K562 (cell line): Measurements from ENCODE around the gene PEX7. TPM values are rescaled to one million over a fixed set of nuclear protein-coding genes. Genes with fewer than 3 reads are reported as not detected.

ENCODE experiments used
- ATAC-seq: fragments of 200-7000 bp; cut with Tn5 transposase; 3 replicates; pipeline ENCODE4 v1.9.1; 2020; ENCODE audit warnings: moderate library complexity
- BruUV-seq: library from RNA; stranded (reverse); fragments of 400-500 nt; replicated peaks from 2 replicates; lab custom pipeline; 2021; lab: Mats Ljungman, UMichigan
- CTCF ChIA-PET: fragments of 300-600 bp; formaldehyde crosslinking; extraction: SDS; loops from one replicate; lab custom pipeline; 2021; ENCODE audit warnings: low intra/inter-chr PET ratio; lab: Yijun Ruan, JAX
- POLR2A ChIA-PET: fragments of 300-600, 350-650 bp; sonication (Branson Sonifier 250); formaldehyde crosslinking; extraction: SDS; loops from one replicate; lab custom pipeline; 2021; ENCODE audit warnings: antibody characterized with exemption, inconsistent platforms; lab: Yijun Ruan, JAX
- DNase-seq, 4 experiments: peaks; one replicate each; pipeline versions ENCODE4 v3.0.0 to v3.0.0-alpha.2; 2011 to 2018; ENCODE audit warnings: low spot score in 3 of 4, mixed read lengths in 3 of 4; ENCODE audit errors: extremely low read depth in 1 of 4
- FAIRE-seq: peaks from 2 replicates; lab custom pipeline; 2011; peaks lifted over from hg19 to GRCh38; lab: Jason Lieb, UNC
- H2AFZ ChIP-seq: 2 replicates; pipeline ENCODE4 v1.6.0; 2011; ENCODE audit warnings: low read depth, low read length, control low read depth, inconsistent platforms
- H3K27ac ChIP-seq: fragments of 200-600 bp; 3 replicates; pipeline ENCODE4 v1.8.0; 2011; ENCODE audit warnings: low read depth, mild to moderate bottlenecking, control low read depth, inconsistent platforms, low read length, moderate library complexity, mixed read lengths; ENCODE audit errors: extremely low read depth
- H3K27me3 ChIP-seq, 2 experiments: fragments of 300-600 bp in 1 of 2; 2 replicates in 1 of 2; 3 replicates in 1 of 2; pipeline versions ENCODE4 v1.6.0 to v1.8.0; 2011; ENCODE audit warnings: inconsistent platforms in 2 of 2, low read length in 2 of 2, mild to moderate bottlenecking in 1 of 2, mixed read lengths in 1 of 2, moderate library complexity in 1 of 2; ENCODE audit not compliant: control insufficient read depth in 2 of 2, insufficient read depth in 2 of 2
- H3K36me3 ChIP-seq: fragments of 300-600 bp; 3 replicates; pipeline ENCODE4 v1.8.0; 2011; ENCODE audit warnings: mild to moderate bottlenecking, low read length, inconsistent platforms; ENCODE audit not compliant: control insufficient read depth, insufficient read depth
- H3K4me1 ChIP-seq, 2 experiments: fragments of 200-600 bp in 1 of 2; replicated peaks in 1 of 2; 2 replicates in 1 of 2; 3 replicates in 1 of 2; pipeline versions ENCODE4 v1.5.1 to v1.8.0; 2011; ENCODE audit warnings: inconsistent platforms in 2 of 2, low read length in 2 of 2, mild to moderate bottlenecking in 1 of 2, mixed read lengths in 1 of 2, moderate library complexity in 1 of 2; ENCODE audit not compliant: control insufficient read depth in 2 of 2, insufficient read depth in 2 of 2
- H3K4me2 ChIP-seq: 2 replicates; pipeline ENCODE4 v1.6.1; 2011; ENCODE audit warnings: low read length, control low read depth, inconsistent platforms, mixed read lengths; ENCODE audit not compliant: insufficient read depth
- H3K4me3 ChIP-seq: fragments of 200-600 bp; sonication (generic), shearing (Covaris generic); 2 replicates; pipeline ENCODE4 v1.5.1; 2016; ENCODE audit warnings: control low read depth, inconsistent platforms
- H3K79me2 ChIP-seq: fragments of 200-600 bp; 3 replicates; pipeline ENCODE4 v1.8.0; 2011; ENCODE audit warnings: low read length, inconsistent platforms; ENCODE audit not compliant: control insufficient read depth, insufficient read depth
- H3K9ac ChIP-seq, 2 experiments: 2 replicates each; pipeline versions ENCODE4 v1.6.0 to v1.6.1; 2011; ENCODE audit warnings: low read depth in 2 of 2, low read length in 2 of 2, control low read depth in 1 of 2, inconsistent platforms in 1 of 2, mild to moderate bottlenecking in 1 of 2, mixed read lengths in 1 of 2; ENCODE audit not compliant: insufficient read depth in 1 of 2
- H3K9me1 ChIP-seq: one replicate; pipeline ENCODE4 v1.6.0; 2011; ENCODE audit warnings: inconsistent platforms, mild to moderate bottlenecking, low read length, moderate library complexity; ENCODE audit not compliant: control insufficient read depth, insufficient read depth
- H3K9me3 ChIP-seq: replicated peaks from 2 replicates; pipeline ENCODE4 v1.5.1; 2011; ENCODE audit warnings: low read depth, low read length, inconsistent platforms; ENCODE audit not compliant: control insufficient read depth, insufficient read depth
- H4K20me1 ChIP-seq: replicated peaks from 2 replicates; pipeline ENCODE4 v1.6.1; 2011; ENCODE audit warnings: low read length, inconsistent platforms, mixed read lengths; ENCODE audit not compliant: control insufficient read depth, insufficient read depth
- BCL6 ChIP-seq: fragments of 250-450 bp; sonication (Bioruptor Pico); IDR thresholded peaks from 2 replicates; pipeline ENCODE4 v1.4.0; 2020
- CSDE1 ChIP-seq, 2 experiments: fragments of 450-650 bp; IDR thresholded peaks; 2 replicates each; pipeline ENCODE4 v1.6.1; 2016; ENCODE audit warnings: mild to moderate bottlenecking in 1 of 2
- NR2C1 ChIP-seq, 2 experiments: fragments of 450-650 bp; IDR thresholded peaks; 2 replicates each; pipeline ENCODE4 v1.6.1; 2017; ENCODE audit warnings: mild to moderate bottlenecking in 2 of 2, antibody characterized with exemption in 1 of 2, inconsistent platforms in 1 of 2, missing compliant biosample characterization in 1 of 2, missing genetic modification characterization in 1 of 2
- PHF20 ChIP-seq: fragments of 450-650 bp; IDR thresholded peaks from 2 replicates; pipeline ENCODE4 v1.6.1; 2018; ENCODE audit not compliant: partially characterized antibody
- RBFOX2 ChIP-seq: fragments of 200-400 bp; formaldehyde crosslinking; IDR thresholded peaks from 2 replicates; pipeline ENCODE4 v1.6.1; 2017; ENCODE audit warnings: low read depth, mild to moderate bottlenecking, low read length, moderate library complexity
- SIN3A ChIP-seq, 2 experiments: fragments of 150-350 bp in 1 of 2; IDR thresholded peaks; 2 replicates each; pipeline ENCODE4 v1.6.1; 2011 to 2016; ENCODE audit warnings: borderline replicate concordance in 2 of 2, low read depth in 2 of 2, low read length in 2 of 2, mild to moderate bottlenecking in 2 of 2, moderate library complexity in 2 of 2; ENCODE audit not compliant: control insufficient read depth in 1 of 2
- XRCC5 ChIP-seq: fragments of 200-400 bp; formaldehyde crosslinking; IDR thresholded peaks from 2 replicates; pipeline ENCODE4 v1.6.1; 2017; ENCODE audit warnings: low read depth, mild to moderate bottlenecking, low read length
- ZNF239 ChIP-seq: fragments of 250-450 bp; sonication (Bioruptor Pico); IDR thresholded peaks from 2 replicates; pipeline ENCODE4 v1.4.0; 2020; ENCODE audit warnings: mild to moderate bottlenecking
- ZNF311 ChIP-seq: fragments of 250-450 bp; sonication (Bioruptor Pico); IDR thresholded peaks from 2 replicates; pipeline ENCODE4 v1.4.0; 2020; ENCODE audit warnings: mild to moderate bottlenecking, moderate library complexity
- WGBS: fragments of 100-300 bp; shearing (Covaris generic); methylation state at CpG from one replicate; pipeline ENCODE4 v1.1.6; 2016; ENCODE audit warnings: low coverage, mixed read lengths; ENCODE audit not compliant: insufficient coverage; ENCODE audit errors: missing lambda C conversion rate; 5-methylcytosine and 5-hydroxymethylcytosine counted together
- in situ Hi-C: fragments of 300-500 bp; cut with MboI; formaldehyde crosslinking; loops from 4 replicates; pipeline ENCODE4 v1.15.0; 2018; ENCODE audit warnings: inconsistent platforms, mixed read lengths
- intact Hi-C: fragments of 100-400 bp; cut with micrococcal nuclease; formaldehyde crosslinking; loops from 2 replicates; pipeline ENCODE4 v1.14.2; 2022
- polyA plus RNA-seq, 8 experiments: library from polyadenylated mRNA; depleted of rRNA in 4 of 8; stranded (reverse) in 5 of 8; unstranded in 3 of 8; fragments of >200 nt; fragmentation: Nextera tagmentation in 2 of 8; fragmentation: Illumina TruSeq in 1 of 8; extraction: Ambion mirVana in 2 of 8; extraction: Trizol in 1 of 8; gene quantifications; 2 replicates each; pipeline versions ENCODE4 v1.2.1 to v1.2.3, GENCODE V29; 2011 to 2014; ENCODE audit warnings: inconsistent platforms in 1 of 8, missing spikeins in 1 of 8
- total RNA-seq, 7 experiments: library from RNA; depleted of rRNA in 6 of 7; stranded (reverse); fragments of >200 nt in 6 of 7; fragmentation: Illumina TruSeq in 2 of 7; extraction: Trizol in 2 of 7; gene quantifications; 2 replicates each; pipeline versions ENCODE4 v1.2.1 to v1.2.3, GENCODE V29; 2011 to 2021; ENCODE audit warnings: low replicate concordance in 1 of 7
- TF ChIP-seq, protein P1 (sequence below): fragments of 250-450 bp; sonication (Bioruptor Pico); IDR thresholded peaks from 2 replicates; pipeline ENCODE4 v1.4.0; 2020; ENCODE audit warnings: mild to moderate bottlenecking, moderate library complexity
- TF ChIP-seq, protein P2 (sequence below): sonication (generic); formaldehyde crosslinking; IDR thresholded peaks from 2 replicates; pipeline ENCODE4 v1.9.0; 2022; ENCODE audit warnings: mild to moderate bottlenecking, missing genetic modification reagents
- TF ChIP-seq, protein P3 (sequence below): fragments of 450-650 bp; IDR thresholded peaks from 2 replicates; pipeline ENCODE4 v1.7.1; 2018; ENCODE audit warnings: mild to moderate bottlenecking, low read depth; ENCODE audit not compliant: partially characterized antibody

PEX7 gene
- total and polyA plus RNA-seq, 9 of the 15 experiments (the other 6 are each of a cell fraction or from before 2014, with no cell fraction given), result 1.6 to 12.9 (median 9.1) TPM

DNA sequence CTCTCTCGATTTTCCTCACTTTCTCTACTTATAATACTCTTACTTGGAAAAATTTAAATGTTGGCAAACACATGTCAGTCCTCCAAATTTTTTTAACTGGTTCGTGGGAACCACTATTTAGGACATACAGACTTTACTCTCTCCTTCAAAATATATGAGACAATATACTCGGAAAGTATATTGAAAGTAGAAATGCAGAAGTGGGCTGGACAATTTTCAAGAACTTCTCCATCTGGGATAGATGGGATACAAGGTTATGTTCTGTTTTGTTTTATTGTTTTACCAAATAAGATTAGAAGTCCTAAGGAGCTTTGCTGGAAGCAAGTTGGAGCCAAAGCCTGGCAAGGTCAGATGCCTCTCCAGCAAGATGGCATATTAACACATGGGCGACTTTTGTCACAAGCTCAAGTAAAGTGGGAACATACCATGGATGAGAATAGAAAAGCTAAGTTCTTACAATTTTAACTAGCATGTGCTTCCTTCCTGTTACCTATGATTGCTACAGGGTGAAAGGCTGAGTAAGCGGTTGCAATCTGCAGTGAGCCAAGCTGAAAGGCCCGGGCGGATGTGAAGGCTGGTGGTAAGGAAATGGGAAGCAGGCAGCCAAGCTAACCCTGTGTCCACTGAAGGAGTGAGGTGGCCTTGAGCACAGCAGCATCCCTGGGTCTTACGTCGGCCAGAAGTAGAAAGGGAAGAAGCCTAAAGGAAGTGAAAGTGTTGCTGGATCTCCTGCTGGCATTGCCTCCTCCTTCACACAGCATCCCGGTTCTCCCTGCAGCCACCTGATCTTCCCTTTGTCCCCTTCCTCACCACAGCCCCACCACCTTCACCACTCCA, 37.3 kb upstream of the PEX7 start:
- Histone ChIP-seq H3K9ac (peak overlapping the region in 1 of 2 experiments; percentile 65; a peak in 2 of 4 replicates), H3K36me3 (peaks cover 9% of the 10 kb centered on the region; the same call in 2 of the 3 replicates), H3K27me3 (no peaks in the 10 kb centered on the region; a peak in 1 of 5 replicates), H3K27ac (peak overlapping the region; percentile 27; the same call in 2 of the 3 replicates), H3K4me1 (peaks cover 3 to 44% of the 10 kb centered on the region in 2 experiments; a peak in 4 of 5 replicates), H2AFZ (no peak overlapping the region; the same call in 1 of the 2 replicates), H3K79me2 (peaks cover 93% of the 10 kb centered on the region), H3K9me1 (no peaks in the 10 kb centered on the region), H3K4me2 (peak overlapping the region; percentile 57), H4K20me1 (0 out of 2 replicates have a peak, but pooled peaks cover 4% of the 10 kb centered on the region), H3K4me3 (no peak overlapping the region), H3K9me3 (no peaks in the 10 kb centered on the region)
- ATAC-seq (peak; percentile 26), DNase-seq (peak in 1 of 4 experiments; percentile 48), FAIRE-seq (no peak)
- ChIA-PET CTCF (no interaction called here), POLR2A (interaction anchor here (1.3 kb wide), 1 partner anchor 10 kb away, joined by 3 read pairs; no protein-coding TSS in a partner anchor)
- 30% methylated on average over 9 of the region's 10 CpGs for WGBS
- in situ Hi-C loops (no loop called here), intact Hi-C loops (no loop called here)
- BruUV-seq, result no TSS peak
- TF ChIP-seq RBFOX2, result peak; percentile 53
- no peak for TF ChIP-seq SIN3A (IDR thresholded peaks at IDR 0.05; ENCODE audit: borderline replicate concordance in 2 of 2, control insufficient read depth in 1 of 2, low read depth in 2 of 2, low read length in 2 of 2)
- TF ChIP-seq, protein P1, sequence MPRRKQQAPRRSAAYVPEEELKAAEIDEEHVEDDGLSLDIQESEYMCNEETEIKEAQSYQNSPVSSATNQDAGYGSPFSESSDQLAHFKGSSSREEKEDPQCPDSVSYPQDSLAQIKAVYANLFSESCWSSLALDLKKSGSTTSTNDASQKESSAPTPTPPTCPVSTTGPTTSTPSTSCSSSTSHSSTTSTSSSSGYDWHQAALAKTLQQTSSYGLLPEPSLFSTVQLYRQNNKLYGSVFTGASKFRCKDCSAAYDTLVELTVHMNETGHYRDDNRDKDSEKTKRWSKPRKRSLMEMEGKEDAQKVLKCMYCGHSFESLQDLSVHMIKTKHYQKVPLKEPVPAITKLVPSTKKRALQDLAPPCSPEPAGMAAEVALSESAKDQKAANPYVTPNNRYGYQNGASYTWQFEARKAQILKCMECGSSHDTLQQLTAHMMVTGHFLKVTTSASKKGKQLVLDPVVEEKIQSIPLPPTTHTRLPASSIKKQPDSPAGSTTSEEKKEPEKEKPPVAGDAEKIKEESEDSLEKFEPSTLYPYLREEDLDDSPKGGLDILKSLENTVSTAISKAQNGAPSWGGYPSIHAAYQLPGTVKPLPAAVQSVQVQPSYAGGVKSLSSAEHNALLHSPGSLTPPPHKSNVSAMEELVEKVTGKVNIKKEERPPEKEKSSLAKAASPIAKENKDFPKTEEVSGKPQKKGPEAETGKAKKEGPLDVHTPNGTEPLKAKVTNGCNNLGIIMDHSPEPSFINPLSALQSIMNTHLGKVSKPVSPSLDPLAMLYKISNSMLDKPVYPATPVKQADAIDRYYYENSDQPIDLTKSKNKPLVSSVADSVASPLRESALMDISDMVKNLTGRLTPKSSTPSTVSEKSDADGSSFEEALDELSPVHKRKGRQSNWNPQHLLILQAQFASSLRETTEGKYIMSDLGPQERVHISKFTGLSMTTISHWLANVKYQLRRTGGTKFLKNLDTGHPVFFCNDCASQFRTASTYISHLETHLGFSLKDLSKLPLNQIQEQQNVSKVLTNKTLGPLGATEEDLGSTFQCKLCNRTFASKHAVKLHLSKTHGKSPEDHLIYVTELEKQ (CRISPR knock-in tag), result no peak
- no peak for TF ChIP-seq CSDE1 (IDR thresholded peaks at IDR 0.05)
- TF ChIP-seq NR2C1 (IDR thresholded peaks at IDR 0.05), result no peak
- TF ChIP-seq NR2C1 (tag; IDR thresholded peaks at IDR 0.05), result 0 out of 2 replicates have a peak, but pooled peaks have one; percentile 36
- TF ChIP-seq PHF20, result no peak
- peak; percentile 41; the same call in 1 of the 2 replicates for TF ChIP-seq ZNF239 (CRISPR knock-in tag)
- 0 out of 2 replicates have a peak, but pooled peaks have one; percentile 57 for TF ChIP-seq ZNF311 (CRISPR knock-in tag)
- TF ChIP-seq BCL6 (CRISPR knock-in tag), result peak; percentile 63
- TF ChIP-seq, protein P2, sequence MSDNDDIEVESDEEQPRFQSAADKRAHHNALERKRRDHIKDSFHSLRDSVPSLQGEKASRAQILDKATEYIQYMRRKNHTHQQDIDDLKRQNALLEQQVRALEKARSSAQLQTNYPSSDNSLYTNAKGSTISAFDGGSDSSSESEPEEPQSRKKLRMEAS (CRISPR knock-in tag), result 0 out of 2 replicates have a peak, but pooled peaks have one; percentile 21
- TF ChIP-seq, protein P3, sequence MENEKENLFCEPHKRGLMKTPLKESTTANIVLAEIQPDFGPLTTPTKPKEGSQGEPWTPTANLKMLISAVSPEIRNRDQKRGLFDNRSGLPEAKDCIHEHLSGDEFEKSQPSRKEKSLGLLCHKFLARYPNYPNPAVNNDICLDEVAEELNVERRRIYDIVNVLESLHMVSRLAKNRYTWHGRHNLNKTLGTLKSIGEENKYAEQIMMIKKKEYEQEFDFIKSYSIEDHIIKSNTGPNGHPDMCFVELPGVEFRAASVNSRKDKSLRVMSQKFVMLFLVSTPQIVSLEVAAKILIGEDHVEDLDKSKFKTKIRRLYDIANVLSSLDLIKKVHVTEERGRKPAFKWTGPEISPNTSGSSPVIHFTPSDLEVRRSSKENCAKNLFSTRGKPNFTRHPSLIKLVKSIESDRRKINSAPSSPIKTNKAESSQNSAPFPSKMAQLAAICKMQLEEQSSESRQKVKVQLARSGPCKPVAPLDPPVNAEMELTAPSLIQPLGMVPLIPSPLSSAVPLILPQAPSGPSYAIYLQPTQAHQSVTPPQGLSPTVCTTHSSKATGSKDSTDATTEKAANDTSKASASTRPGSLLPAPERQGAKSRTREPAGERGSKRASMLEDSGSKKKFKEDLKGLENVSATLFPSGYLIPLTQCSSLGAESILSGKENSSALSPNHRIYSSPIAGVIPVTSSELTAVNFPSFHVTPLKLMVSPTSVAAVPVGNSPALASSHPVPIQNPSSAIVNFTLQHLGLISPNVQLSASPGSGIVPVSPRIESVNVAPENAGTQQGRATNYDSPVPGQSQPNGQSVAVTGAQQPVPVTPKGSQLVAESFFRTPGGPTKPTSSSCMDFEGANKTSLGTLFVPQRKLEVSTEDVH, result no peak
- no peak for TF ChIP-seq XRCC5
